ENCODE measurements around the gene FAM81B. TPM values are rescaled to one million over a fixed set of nuclear protein-coding genes. Genes with fewer than 3 reads are reported as not detected.

Gene FAM81B
- polyA plus RNA-seq, 1 experiment: not detected

- POLR2A ChIA-PET: no interaction called here
- Histone ChIP-seq H3K36me3 (ENCODE audit: control insufficient read depth, insufficient read depth, low read length) (no peaks in the 10 kb centered on the region), H3K27me3 (ENCODE audit: control insufficient read depth, insufficient read depth, low read length) (peaks cover 6% of the 10 kb centered on the region; the same call in 1 of the 2 replicates), H3K4me3 (ENCODE audit: low read depth, low read length) (no peak overlapping the region)
- no peak for TF ChIP-seq CTCF (IDR thresholded peaks at IDR 0.05; ENCODE audit: insufficient read depth, low read depth, low read length)
- CTCF ChIA-PET: no interaction called here
- no peak for DNase-seq (ENCODE audit: low read depth)
Observed at GRCh38 chr5:95432779-95433178, 41.6 kb downstream of the FAM81B start.

DNA sequence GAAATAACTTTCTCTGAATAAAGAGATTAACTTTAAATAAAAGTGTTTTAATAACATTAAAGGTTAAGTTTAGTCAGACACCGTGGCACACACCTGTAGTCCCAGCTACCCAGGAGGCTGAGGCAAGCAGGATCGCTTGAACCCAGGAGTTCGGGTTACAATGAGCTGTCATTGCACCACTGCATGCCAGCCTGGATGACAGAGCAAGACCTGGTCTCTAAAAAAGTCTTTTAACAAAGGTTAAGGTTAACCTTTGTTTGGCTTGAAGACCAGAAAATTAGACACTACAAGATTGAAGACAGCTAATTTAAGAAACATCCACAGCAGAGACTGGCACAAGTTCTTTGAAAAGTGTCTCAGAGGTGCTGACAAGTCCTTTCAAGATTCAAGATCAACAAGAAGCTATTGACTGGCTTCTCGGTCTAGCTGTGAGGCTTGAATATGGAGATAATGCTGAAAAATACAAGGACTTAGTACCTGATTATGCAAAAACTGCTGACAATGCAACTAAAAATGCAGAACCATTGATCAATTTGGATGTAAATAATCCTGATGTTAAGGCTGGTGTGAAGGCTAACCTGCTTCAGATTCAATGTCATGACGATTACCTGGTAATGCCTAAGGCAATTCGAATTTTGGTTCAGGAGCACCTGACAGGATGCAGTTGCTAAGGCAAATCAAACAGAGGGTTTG is 48.8 kb downstream of the FAM81B start:
- CTCF ChIA-PET: no interaction called here
- peaks cover 3% of the 10 kb centered on the region; the same call in 1 of the 2 replicates for H3K27me3 ChIP-seq (ENCODE audit: control insufficient read depth, insufficient read depth, low read length)
- no peak for DNase-seq (ENCODE audit: low read depth)
- TF ChIP-seq CTCF (IDR thresholded peaks at IDR 0.05; ENCODE audit: insufficient read depth, low read depth, low read length): no peak
- POLR2A ChIA-PET: no interaction called here
- no peak overlapping the region for H3K4me3 ChIP-seq (ENCODE audit: low read depth, low read length)
- H3K36me3 ChIP-seq (ENCODE audit: control insufficient read depth, insufficient read depth, low read length): no peaks in the 10 kb centered on the region

GRCh38 chr5:95440825-95441224 is 49.7 kb downstream of the FAM81B start:
- CTCF ChIA-PET: no interaction called here
- no peak for TF ChIP-seq CTCF (IDR thresholded peaks at IDR 0.05; ENCODE audit: insufficient read depth, low read depth, low read length)
- H3K4me3 ChIP-seq (ENCODE audit: low read depth, low read length): no peak overlapping the region
- POLR2A ChIA-PET: no interaction called here
- H3K27me3 ChIP-seq (ENCODE audit: control insufficient read depth, insufficient read depth, low read length): peaks cover 4% of the 10 kb centered on the region; the same call in 1 of the 2 replicates
- H3K36me3 ChIP-seq (ENCODE audit: control insufficient read depth, insufficient read depth, low read length): no peaks in the 10 kb centered on the region
- DNase-seq (ENCODE audit: low read depth): no peak

- DNase-seq (ENCODE audit: low read depth): no peak
- ChIA-PET CTCF (interaction anchor here (0.6 kb wide), 1 partner anchor 8 kb away, joined by 4 read pairs; no protein-coding TSS in a partner anchor), POLR2A (no interaction called here)
- no peaks in the 10 kb centered on the region for H3K36me3 ChIP-seq (ENCODE audit: control insufficient read depth, insufficient read depth, low read length)
- peaks cover 4% of the 10 kb centered on the region; the same call in 1 of the 2 replicates for H3K27me3 ChIP-seq (ENCODE audit: control insufficient read depth, insufficient read depth, low read length)
- no peak for TF ChIP-seq CTCF (IDR thresholded peaks at IDR 0.05; ENCODE audit: insufficient read depth, low read depth, low read length)
- no peak overlapping the region for H3K4me3 ChIP-seq (ENCODE audit: low read depth, low read length)
Observed at GRCh38 chr5:95441636-95442035, 50.5 kb downstream of the FAM81B start.

GRCh38 chr5:95445442-95445841 is 54.3 kb downstream of the FAM81B start:
- H3K27me3 ChIP-seq (ENCODE audit: control insufficient read depth, insufficient read depth, low read length): peaks cover 3% of the 10 kb centered on the region; the same call in 1 of the 2 replicates
- H3K36me3 ChIP-seq (ENCODE audit: control insufficient read depth, insufficient read depth, low read length): no peaks in the 10 kb centered on the region
- CTCF ChIA-PET: interaction anchor here (0.6 kb wide), 1 partner anchor 14 kb away, joined by 3 read pairs; no protein-coding TSS in a partner anchor
- no peak for TF ChIP-seq CTCF (IDR thresholded peaks at IDR 0.05; ENCODE audit: insufficient read depth, low read depth, low read length)
- no peak overlapping the region for H3K4me3 ChIP-seq (ENCODE audit: low read depth, low read length)
- POLR2A ChIA-PET: no interaction called here
- DNase-seq (ENCODE audit: low read depth): no peak

All from BJ (cell line).